Activated T-cell treated with anti-CD3 and anti-CD28 coated beads, Interleukin-2, amount 50 U/mL, for 1 hour (primary cell): ENCODE data around the gene TP63.
"Not testable (repeated sequence)": the region's sequence is repeated elsewhere in the genome, so short reads cannot be mapped to it uniquely, and the experiment has no call there.

Experiments
- DNase-seq: peaks from one replicate; pipeline ENCODE4 v3.0.0-alpha.2; 2020

Gene TP63

DNA sequence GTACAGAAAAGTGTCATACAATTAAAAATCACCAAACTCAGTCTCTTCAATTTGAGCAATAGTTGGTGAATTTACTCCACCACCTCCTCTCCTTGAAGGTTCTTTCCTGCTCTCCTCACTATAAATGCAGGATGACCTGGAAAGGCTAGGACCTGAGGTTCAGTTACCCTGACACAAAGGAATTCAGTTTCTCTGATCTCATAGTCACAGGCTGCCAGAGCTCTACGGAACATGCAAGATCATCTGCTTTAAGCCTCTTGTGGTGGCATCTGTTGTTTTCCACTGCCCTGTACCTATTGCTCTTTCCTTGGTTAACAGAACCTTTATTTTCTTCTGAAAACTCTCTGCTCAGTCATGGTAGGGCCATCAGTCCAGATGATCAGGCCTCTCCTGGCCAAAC is 4.9 kb upstream of the TP63 start:
- no peak for DNase-seq

DNA sequence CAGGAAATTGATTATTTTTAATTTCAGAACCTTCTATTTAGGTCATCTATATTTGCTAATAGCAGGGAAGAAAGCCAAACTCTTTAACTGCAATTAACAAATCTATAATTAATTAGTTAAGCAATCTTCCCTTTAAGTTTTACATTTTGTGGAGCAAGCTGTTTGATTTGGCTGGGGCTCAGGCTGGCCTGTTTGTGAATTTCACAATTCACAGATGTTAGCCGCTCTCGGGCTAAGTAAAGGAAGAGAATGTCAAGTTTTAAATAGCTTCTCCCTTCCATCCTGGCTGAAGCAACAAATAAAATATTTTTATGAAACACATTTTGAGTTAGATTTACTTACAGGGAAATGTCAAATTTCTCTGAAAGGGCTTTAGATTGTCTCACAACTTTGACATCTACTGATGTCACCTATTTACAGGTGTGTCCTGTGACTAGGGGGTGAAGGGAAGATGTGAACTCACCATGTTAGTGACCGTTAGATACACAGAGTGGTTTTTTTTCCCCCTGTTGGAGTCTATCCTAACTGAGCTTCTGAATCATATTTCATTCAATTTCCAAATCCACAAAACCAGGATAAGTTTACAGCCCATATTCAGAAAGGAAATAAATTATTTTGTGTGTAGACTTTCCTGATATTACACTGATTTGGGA is 1.3 kb upstream of the TP63 start:
- DNase-seq: no peak

DNA sequence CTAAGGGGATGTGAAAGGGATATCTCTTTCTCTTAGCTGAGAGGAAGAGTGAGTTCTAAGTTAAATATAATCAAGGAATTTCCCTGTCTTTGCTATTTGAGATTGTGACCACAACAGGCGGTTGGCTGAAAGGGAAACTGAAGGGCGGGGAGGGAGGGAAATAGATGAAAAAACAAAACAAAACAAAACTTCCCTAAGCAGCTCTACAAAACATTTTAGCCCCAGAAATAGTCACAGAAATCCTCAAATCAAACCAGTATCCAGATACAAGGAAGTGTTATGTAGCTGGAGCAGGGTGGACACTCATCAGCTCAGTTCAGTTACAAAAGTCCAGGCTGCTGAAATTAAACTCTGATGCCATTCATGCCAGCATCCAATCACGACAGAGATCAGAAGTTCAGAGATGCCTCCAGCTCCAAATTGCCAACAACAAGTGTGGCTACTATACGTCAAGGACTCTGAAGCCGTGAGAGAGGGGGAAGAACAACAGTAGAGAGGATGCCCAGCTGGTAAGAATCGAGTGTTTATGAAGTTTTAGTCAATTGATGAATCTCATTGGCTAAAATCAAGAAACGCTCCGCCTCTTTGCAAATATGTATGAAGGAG is 319 bp upstream of the TP63 start:
- no peak for DNase-seq

- no peak for DNase-seq
These were observed 220 bp downstream of the TP63 start for GRCh38 chr3:189631409-189631808.

DNA sequence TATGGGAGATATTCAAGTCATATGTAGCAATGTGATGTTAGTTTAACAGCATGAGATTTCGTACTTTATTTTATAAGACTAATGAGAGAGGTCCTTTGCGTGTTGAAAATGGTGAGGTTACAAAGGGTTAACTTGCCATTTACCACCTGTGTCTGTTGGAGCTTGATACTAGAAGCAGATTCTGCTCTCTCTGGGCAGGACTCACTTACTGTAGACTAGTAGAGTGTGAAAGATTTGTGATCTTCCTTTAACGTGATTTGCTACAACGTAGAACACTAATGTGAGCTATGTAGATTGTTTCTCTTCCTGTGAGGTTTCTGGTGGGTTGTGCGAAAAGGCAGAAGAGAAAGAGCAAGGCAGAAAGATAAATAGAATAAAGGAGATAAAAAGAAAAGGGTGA is 1.1 kb downstream of the TP63 start:
- DNase-seq: no peak

GRCh38 chr3:189635339-189635738 is 4.2 kb downstream of the TP63 start:
- no peak for DNase-seq

DNA sequence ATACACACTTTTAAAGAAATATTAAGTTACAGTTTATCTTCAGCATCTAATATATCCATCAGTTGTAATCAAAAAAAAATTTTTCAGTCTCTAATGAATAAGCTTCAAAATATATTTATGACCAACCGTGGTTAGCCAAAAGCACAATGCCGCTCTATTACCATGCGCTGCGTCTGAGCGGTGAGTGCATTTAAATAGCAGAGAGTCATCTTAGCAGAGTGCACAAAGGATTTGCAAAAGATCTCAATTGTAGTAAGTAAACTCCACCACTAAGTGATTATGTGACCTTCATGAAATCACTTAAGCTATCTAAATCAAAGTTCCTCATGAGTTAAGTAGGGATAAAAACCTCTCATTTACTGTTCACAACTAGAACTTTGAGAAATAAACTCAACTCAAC is 4.9 kb downstream of the TP63 start:
- DNase-seq: no peak

GRCh38 chr3:189637750-189638149 is 6.6 kb downstream of the TP63 start:
- no peak for DNase-seq

GRCh38 chr3:189638276-189639031 is 7.3 kb downstream of the TP63 start:
- DNase-seq: no peak

DNA sequence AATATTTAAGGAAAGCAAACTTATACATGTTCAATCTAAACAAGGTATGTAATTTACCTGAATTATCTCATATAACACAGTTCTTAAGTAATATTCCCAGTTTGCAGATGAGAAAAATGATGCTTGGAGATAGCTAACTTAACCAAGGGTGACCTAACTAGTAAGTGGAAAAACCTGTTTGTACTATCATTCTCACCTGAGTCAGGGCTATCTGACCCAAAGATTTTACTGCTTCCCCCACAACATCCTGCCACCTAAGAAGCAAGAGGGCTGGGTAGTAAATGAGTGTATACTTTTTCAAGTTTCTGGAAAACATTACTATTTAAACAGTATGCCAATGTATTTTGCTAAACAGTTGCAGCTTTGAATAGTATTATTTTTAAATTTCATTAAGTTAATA is 10.6 kb downstream of the TP63 start:
- no peak for DNase-seq

DNA sequence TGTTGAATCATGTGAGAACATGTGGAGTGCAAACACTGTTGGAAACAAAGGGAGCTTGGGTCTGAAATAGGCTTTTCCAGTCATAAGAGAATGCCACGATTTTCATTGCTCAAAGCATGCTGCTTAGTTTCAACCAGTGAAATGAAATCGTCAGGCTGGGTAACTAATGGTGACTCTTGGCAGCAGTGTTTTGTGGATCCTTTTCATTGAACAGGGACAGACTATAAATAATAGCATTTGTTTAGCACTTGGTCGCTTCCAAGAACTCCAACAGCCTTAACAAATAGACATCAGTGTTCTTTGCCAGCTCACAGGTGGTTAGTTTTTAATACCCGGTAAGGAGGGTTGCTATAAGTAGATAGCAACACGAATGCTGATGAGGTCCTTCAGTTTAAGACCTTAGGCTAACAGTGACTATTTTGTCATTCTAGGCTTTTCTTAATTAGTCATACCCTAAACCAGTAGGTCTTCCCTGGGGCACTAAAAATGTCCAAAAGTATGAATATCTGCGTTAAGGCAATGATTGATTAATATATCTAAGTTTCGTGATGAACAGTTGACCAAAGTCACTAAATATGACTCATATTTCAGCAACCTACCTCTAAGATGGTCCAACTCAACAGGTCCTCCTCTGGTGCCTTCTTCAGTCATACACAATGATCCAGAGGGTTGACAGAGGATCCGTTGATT is 15.8 kb downstream of the TP63 start:
- no peak for DNase-seq

- no peak for DNase-seq
These were observed 20.9 kb downstream of the TP63 start for GRCh38 chr3:189652042-189652441.

DNA sequence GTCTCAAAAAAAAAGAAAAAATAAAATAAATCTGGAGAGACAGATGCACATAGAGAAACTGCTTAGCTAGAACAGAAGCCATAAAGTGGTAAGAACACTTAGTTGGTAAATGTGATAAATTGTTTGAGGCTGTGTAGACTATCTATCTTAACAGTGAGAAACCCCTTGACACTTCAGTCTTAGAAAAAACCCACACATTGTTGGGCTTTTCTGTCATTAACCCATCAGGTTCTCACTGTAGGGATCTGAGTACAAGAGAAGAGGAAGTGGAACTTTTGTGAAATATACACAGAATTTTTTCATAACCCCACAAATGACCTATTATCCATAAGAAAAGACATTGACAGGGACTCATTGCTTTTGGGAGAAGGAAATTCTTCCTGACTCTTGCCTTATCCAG is 24.4 kb downstream of the TP63 start:
- no peak for DNase-seq

DNA sequence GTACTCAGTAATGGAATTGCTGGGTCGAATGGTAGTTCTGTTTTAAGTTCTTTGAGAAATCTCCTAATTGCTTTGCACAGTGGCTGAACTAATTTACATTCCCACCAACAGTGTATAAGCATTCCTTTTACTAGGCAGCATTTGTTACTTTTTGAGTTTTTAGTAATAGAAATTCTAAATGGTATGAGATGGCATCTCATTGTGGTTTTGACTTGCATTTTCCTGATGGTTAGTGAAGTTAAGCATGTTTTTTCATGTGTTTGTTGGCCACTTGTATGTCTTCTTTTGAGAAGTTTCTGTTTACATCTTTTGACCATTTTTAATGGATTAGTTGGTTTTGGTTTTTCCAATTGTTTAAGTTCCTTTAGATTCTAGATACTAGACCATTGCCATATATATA is 28.4 kb downstream of the TP63 start:
- no peak for DNase-seq

DNA sequence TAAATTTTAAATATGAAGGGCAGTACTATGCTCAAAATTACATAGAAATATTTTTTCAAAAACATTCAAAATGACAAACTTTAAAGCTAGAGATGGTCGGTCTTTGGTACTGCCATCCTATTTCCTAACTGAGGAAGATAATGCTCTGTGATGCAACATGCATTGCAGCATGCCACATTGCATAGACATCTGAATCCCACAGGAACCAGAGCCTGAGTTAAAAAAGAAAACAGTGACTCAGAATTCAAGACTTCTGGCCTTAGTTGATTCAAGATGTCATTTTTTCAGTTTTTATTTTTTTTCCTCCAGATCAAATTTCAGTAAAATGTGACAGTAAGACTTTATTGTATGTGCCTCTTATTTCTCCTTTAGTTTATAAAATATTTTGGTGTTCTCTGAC is 33.1 kb downstream of the TP63 start:
- no peak for DNase-seq

GRCh38 chr3:189672346-189672745 is 41.2 kb downstream of the TP63 start:
- DNase-seq: not testable (repeated sequence)

DNA sequence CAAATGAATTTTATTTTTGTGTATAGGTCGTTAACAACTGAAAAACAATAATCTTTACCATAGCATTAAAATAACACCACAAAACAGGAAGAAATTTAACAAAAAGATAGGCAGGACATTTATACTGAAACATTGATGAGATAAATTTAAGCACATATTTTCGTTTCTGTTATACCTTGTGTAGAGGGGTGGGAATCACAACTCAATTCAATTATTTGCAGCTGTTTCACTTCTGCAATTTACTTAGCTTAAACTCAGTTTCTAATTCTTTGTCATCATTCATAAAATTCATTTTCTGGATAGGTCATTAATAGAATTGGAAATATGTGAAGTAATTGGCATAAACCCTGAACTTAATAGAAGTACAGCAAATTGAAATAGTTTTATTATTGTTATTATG is 42.3 kb downstream of the TP63 start:
- no peak for DNase-seq

GRCh38 chr3:189674249-189674913 is 43.2 kb downstream of the TP63 start:
- no peak for DNase-seq

GRCh38 chr3:189677667-189678066 is 46.5 kb downstream of the TP63 start:
- DNase-seq: no peak

- DNase-seq: no peak
These were observed 49.5 kb downstream of the TP63 start for GRCh38 chr3:189680723-189681122.

- no peak for DNase-seq
These were observed 52.5 kb downstream of the TP63 start for GRCh38 chr3:189683546-189684255.

DNA sequence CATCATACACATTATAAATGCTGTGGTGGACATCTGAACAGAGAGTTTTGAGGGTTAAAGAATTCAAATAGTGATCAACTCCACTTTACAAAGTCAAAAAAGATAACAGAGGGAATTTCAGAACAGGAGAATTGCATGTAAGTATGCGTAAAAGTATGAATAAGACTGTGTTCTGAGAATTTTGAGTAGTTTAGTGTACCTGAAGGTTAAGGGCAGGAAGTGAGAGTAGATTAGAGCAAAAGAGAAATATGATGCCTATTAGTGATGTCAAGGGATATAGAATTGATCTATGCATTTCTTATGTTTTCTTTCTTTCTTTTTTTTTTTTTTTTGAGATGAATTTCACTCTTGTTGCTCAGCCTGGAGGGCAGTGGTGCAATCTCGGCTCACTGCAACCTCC is 53.1 kb downstream of the TP63 start:
- no peak for DNase-seq

DNA sequence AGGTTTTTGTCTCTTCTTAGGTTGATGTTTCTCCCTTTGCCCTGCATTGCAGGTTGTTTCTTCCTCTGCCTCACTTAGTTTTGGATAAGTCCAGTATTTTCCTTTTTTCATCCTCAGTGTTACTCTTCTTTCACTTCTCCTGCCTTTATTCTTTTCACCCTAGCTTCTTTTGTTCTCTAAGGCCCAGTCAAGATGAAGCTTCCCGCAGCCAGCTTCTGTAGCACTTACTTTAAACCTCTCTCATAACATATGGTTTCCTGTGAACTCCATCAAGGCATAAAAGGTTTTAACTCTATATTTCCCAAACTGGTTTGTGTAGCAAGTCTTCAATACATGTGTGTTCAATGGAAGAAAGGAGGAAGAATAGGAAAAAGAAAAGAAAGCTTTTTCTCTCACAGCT is 54.1 kb downstream of the TP63 start:
- no peak for DNase-seq
